CD8-positive, alpha-beta memory T cell (primary cell): ENCODE results near the gene RNF26. TPM values are rescaled to one million over a fixed set of nuclear protein-coding genes. Genes with fewer than 3 reads are reported as not detected.

ENCODE experiments used
- CTCF ChIA-PET: fragments of 350-600 bp; sonication (Branson Sonifier 250); formaldehyde crosslinking; loops from one replicate; lab custom pipeline; 2021; ENCODE audit warnings: antibody characterized with exemption; lab: Charles Lee
- POLR2A ChIA-PET: fragments of 350-600 bp; sonication (Branson Sonifier 250); formaldehyde crosslinking; loops from one replicate; lab custom pipeline; 2021; ENCODE audit warnings: antibody characterized with exemption; lab: Charles Lee
- DNase-seq, 5 donors: peaks; one replicate each; pipeline versions ENCODE4 v3.0.0 to v3.0.0-alpha.2; 2020 to 2022; ENCODE audit warnings: mixed read lengths in 1 of 5
- H3K27ac ChIP-seq: one replicate; pipeline ENCODE4 v1.7.0; 2013; ENCODE audit warnings: low read depth, mild to moderate bottlenecking, low read length, moderate library complexity
- H3K27me3 ChIP-seq: 2 replicates; pipeline ENCODE4 v1.7.0; 2013; ENCODE audit warnings: low read length, mild to moderate bottlenecking; ENCODE audit not compliant: insufficient read depth, poor library complexity, severe bottlenecking
- H3K36me3 ChIP-seq: 2 replicates; pipeline ENCODE4 v1.7.0; 2013; ENCODE audit warnings: mild to moderate bottlenecking, low read length, moderate library complexity; ENCODE audit not compliant: insufficient read depth
- H3K4me1 ChIP-seq: 2 replicates; pipeline ENCODE4 v1.7.0; 2013; ENCODE audit warnings: mild to moderate bottlenecking, low read length, moderate library complexity; ENCODE audit not compliant: insufficient read depth
- H3K4me3 ChIP-seq: 2 replicates; pipeline ENCODE4 v1.7.0; 2013; ENCODE audit warnings: mild to moderate bottlenecking, low read length
- H3K9me3 ChIP-seq: 2 replicates; pipeline ENCODE4 v1.7.0; 2013; ENCODE audit warnings: mild to moderate bottlenecking, low read length
- H3K27ac Mint-ChIP-seq, 8 donors: one replicate each; pipeline ENCODE4 v1.8.0; 2020 to 2021; ENCODE audit warnings: mixed read lengths in 8 of 8, mild to moderate bottlenecking in 6 of 8, inconsistent platforms in 3 of 8, moderate library complexity in 3 of 8
- H3K27me3 Mint-ChIP-seq, 2 donors: one replicate each; pipeline ENCODE4 v1.8.0; 2020 to 2021; ENCODE audit warnings: mixed read lengths in 2 of 2, mild to moderate bottlenecking in 1 of 2, moderate library complexity in 1 of 2
- H3K36me3 Mint-ChIP-seq, 3 donors: one replicate each; pipeline ENCODE4 v1.8.0; 2020 to 2021; ENCODE audit warnings: mixed read lengths in 3 of 3, inconsistent platforms in 1 of 3, mild to moderate bottlenecking in 1 of 3
- H3K4me1 Mint-ChIP-seq, 3 donors: one replicate each; pipeline ENCODE4 v1.8.0; 2020 to 2021; ENCODE audit warnings: mixed read lengths in 3 of 3, inconsistent platforms in 1 of 3, mild to moderate bottlenecking in 1 of 3
- H3K4me3 Mint-ChIP-seq, 7 donors: one replicate each; pipeline ENCODE4 v1.8.0; 2020 to 2021; ENCODE audit warnings: mixed read lengths in 7 of 7, mild to moderate bottlenecking in 6 of 7, moderate library complexity in 4 of 7, inconsistent platforms in 2 of 7
- H3K9me3 Mint-ChIP-seq, 5 donors: one replicate each; pipeline ENCODE4 v1.8.0; 2020 to 2022; ENCODE audit warnings: mixed read lengths in 5 of 5, mild to moderate bottlenecking in 3 of 5, moderate library complexity in 2 of 5, inconsistent platforms in 1 of 5
- polyA plus RNA-seq: library from polyadenylated mRNA; unstranded; fragments of 300-500 nt; fragmentation: Illumina TruSeq; gene quantifications from one replicate; pipeline ENCODE4 v1.2.3, GENCODE V29; 2021
- total RNA-seq, 2 experiments: library from RNA; stranded (reverse); gene quantifications; one replicate each; pipeline ENCODE4 v1.2.3, GENCODE V29; 2021

The RNF26 gene
- total and polyA plus RNA-seq, 3 experiments from 2014 or later: 33.2 to 46.1 (median 34.8) TPM

GRCh38 chr11:119361056-119361787 lies 26.9 kb downstream of the RNF26 start:
- POLR2A ChIA-PET: no interaction called here
- no peak for DNase-seq

GRCh38 chr11:119361941-119362725 lies 27.8 kb downstream of the RNF26 start:
- Histone ChIP-seq H3K36me3 (no peaks in the 10 kb centered on the region), H3K27me3 (peaks cover 30% of the 10 kb centered on the region), H3K4me1 (peaks cover 9% of the 10 kb centered on the region), H3K27ac (no peak overlapping the region), H3K9me3 (no peaks in the 10 kb centered on the region), H3K4me3 (no peak overlapping the region)
- H3K27ac Mint-ChIP-seq: peak overlapping the region in 1 of 8 donors; percentile 42
- H3K4me3 Mint-ChIP-seq: peak overlapping the region in 3 of 7 donors; percentile 24 to 68 (median 31)
- peaks cover 8 to 13% (median 13%) of the 10 kb centered on the region in 3 donors for H3K4me1 Mint-ChIP-seq
- no peaks in the 10 kb centered on the region for H3K9me3 Mint-ChIP-seq
- no peaks in the 10 kb centered on the region for H3K36me3 Mint-ChIP-seq
- no peak for DNase-seq
- CTCF ChIA-PET: interaction anchor here (1.0 to 5.5 kb wide), 3 partner anchors 9 to 19 kb away, joined by 3 to 26 read pairs (median 3); partner anchors contain the start of gene USP2
- POLR2A ChIA-PET: no interaction called here
- H3K27me3 Mint-ChIP-seq: peaks cover 36 to 47% of the 10 kb centered on the region in 2 donors

More at GRCh38 chr11:119361056-119361787, 26.9 kb downstream of the RNF26 start:
- H3K9me3 Mint-ChIP-seq: no peaks in the 10 kb centered on the region
- Histone ChIP-seq H3K36me3 (no peaks in the 10 kb centered on the region), H3K27ac (no peak overlapping the region), H3K9me3 (no peaks in the 10 kb centered on the region), H3K4me1 (peaks cover 9% of the 10 kb centered on the region), H3K27me3 (peaks cover 30% of the 10 kb centered on the region), H3K4me3 (no peak overlapping the region)
- H3K4me3 Mint-ChIP-seq: no peak overlapping the region
- peaks cover 14 to 19% (median 15%) of the 10 kb centered on the region in 3 donors for H3K4me1 Mint-ChIP-seq
- no peaks in the 10 kb centered on the region for H3K36me3 Mint-ChIP-seq
- peaks cover 30 to 42% of the 10 kb centered on the region in 2 donors for H3K27me3 Mint-ChIP-seq
- no peak overlapping the region for H3K27ac Mint-ChIP-seq
- CTCF ChIA-PET: interaction anchor here (1.2 to 5.5 kb wide), 3 partner anchors 10 to 20 kb away, joined by 3 to 26 read pairs (median 4); partner anchors contain the start of gene USP2

GRCh38 chr11:119362741-119363080 lies 28.4 kb downstream of the RNF26 start:
- H3K4me3 Mint-ChIP-seq: peak overlapping the region in 5 of 7 donors; percentile 15 to 68 (median 36)
- no peak overlapping the region for H3K27ac ChIP-seq
- no peaks in the 10 kb centered on the region for H3K36me3 ChIP-seq
- H3K27ac Mint-ChIP-seq: no peak overlapping the region
- H3K9me3 Mint-ChIP-seq: no peaks in the 10 kb centered on the region
- H3K4me1 ChIP-seq: peaks cover 9% of the 10 kb centered on the region
- ChIA-PET POLR2A (no interaction called here), CTCF (interaction anchor here (1.0 to 5.5 kb wide), 2 partner anchors 12 to 18 kb away, joined by 3 to 26 read pairs; partner anchors contain the start of gene USP2)
- no peak for DNase-seq
- no peaks in the 10 kb centered on the region for H3K36me3 Mint-ChIP-seq
- no peaks in the 10 kb centered on the region for H3K9me3 ChIP-seq
- H3K4me3 ChIP-seq: no peak overlapping the region
- H3K27me3 Mint-ChIP-seq: peaks cover 37 to 52% of the 10 kb centered on the region in 2 donors
- peaks cover 8 to 13% (median 11%) of the 10 kb centered on the region in 3 donors for H3K4me1 Mint-ChIP-seq
- H3K27me3 ChIP-seq: peaks cover 30% of the 10 kb centered on the region

- H3K9me3 ChIP-seq: no peaks in the 10 kb centered on the region
- CTCF ChIA-PET: interaction anchor here (1.0 to 5.5 kb wide), 3 partner anchors 12 to 18 kb away, joined by 3 to 26 read pairs (median 5); partner anchors contain the start of gene USP2
- peaks cover 9% of the 10 kb centered on the region for H3K4me1 ChIP-seq
- POLR2A ChIA-PET: no interaction called here
- peak overlapping the region in 1 of 8 donors; percentile 86 for H3K27ac Mint-ChIP-seq
- DNase-seq: no peak
- no peak overlapping the region for H3K4me3 ChIP-seq
- no peaks in the 10 kb centered on the region for H3K36me3 Mint-ChIP-seq
- H3K4me1 Mint-ChIP-seq: peaks cover 8 to 13% (median 11%) of the 10 kb centered on the region in 3 donors
- peaks cover 30% of the 10 kb centered on the region for H3K27me3 ChIP-seq
- peak overlapping the region in 6 of 7 donors; percentile 15 to 60 (median 48) for H3K4me3 Mint-ChIP-seq
- H3K9me3 Mint-ChIP-seq: no peaks in the 10 kb centered on the region
- peaks cover 40 to 56% of the 10 kb centered on the region in 2 donors for H3K27me3 Mint-ChIP-seq
- H3K36me3 ChIP-seq: no peaks in the 10 kb centered on the region
- no peak overlapping the region for H3K27ac ChIP-seq
Observed at GRCh38 chr11:119363081-119363850, 28.9 kb downstream of the RNF26 start.

- no peak overlapping the region for H3K27ac ChIP-seq
Observed at GRCh38 chr11:119363851-119364590, 29.7 kb downstream of the RNF26 start.

GRCh38 chr11:119365071-119365591 lies 30.8 kb downstream of the RNF26 start:
- Histone ChIP-seq H3K4me1 (peaks cover 9% of the 10 kb centered on the region), H3K27me3 (peaks cover 30% of the 10 kb centered on the region), H3K27ac (no peak overlapping the region), H3K9me3 (no peaks in the 10 kb centered on the region), H3K4me3 (no peak overlapping the region), H3K36me3 (no peaks in the 10 kb centered on the region)
- H3K36me3 Mint-ChIP-seq: no peaks in the 10 kb centered on the region
- no peaks in the 10 kb centered on the region for H3K9me3 Mint-ChIP-seq
- peak overlapping the region in 1 of 8 donors; percentile 37 for H3K27ac Mint-ChIP-seq
- H3K4me3 Mint-ChIP-seq: peak overlapping the region in 2 of 7 donors; percentile 24 to 79
- peaks cover 46 to 65% of the 10 kb centered on the region in 2 donors for H3K27me3 Mint-ChIP-seq
- no peak for DNase-seq
- CTCF ChIA-PET: interaction anchor here (0.6 to 5.5 kb wide), 4 partner anchors 9 to 382 kb away, joined by 3 to 26 read pairs (median 9); partner anchors contain the start of gene USP2
- peaks cover 10 to 16% (median 13%) of the 10 kb centered on the region in 3 donors for H3K4me1 Mint-ChIP-seq
- POLR2A ChIA-PET: no interaction called here

More at GRCh38 chr11:119363851-119364590, 29.7 kb downstream of the RNF26 start:
- H3K4me3 Mint-ChIP-seq: peak overlapping the region; percentile 13 to 88 (median 79)
- peaks cover 8 to 13% (median 11%) of the 10 kb centered on the region in 3 donors for H3K4me1 Mint-ChIP-seq
- H3K27ac Mint-ChIP-seq: peak overlapping the region in 3 of 8 donors; percentile 84 to 87 (median 87)
- peaks cover 9% of the 10 kb centered on the region for H3K4me1 ChIP-seq
- CTCF ChIA-PET: interaction anchor here (1.6 to 5.5 kb wide), 3 partner anchors 8 to 17 kb away, joined by 5 to 26 read pairs (median 13); partner anchors contain the start of gene USP2
- H3K36me3 ChIP-seq: no peaks in the 10 kb centered on the region
- H3K9me3 ChIP-seq: no peaks in the 10 kb centered on the region
- POLR2A ChIA-PET: interaction anchor here (0.5 kb wide), 1 partner anchor 126 kb away, joined by 3 read pairs; no protein-coding TSS in a partner anchor
- no peaks in the 10 kb centered on the region for H3K9me3 Mint-ChIP-seq
- no peaks in the 10 kb centered on the region for H3K36me3 Mint-ChIP-seq
- H3K27me3 ChIP-seq: peaks cover 30% of the 10 kb centered on the region
- peak; percentile 42 to 65 (median 53) for DNase-seq
- peaks cover 42 to 59% of the 10 kb centered on the region in 2 donors for H3K27me3 Mint-ChIP-seq
- no peak overlapping the region for H3K4me3 ChIP-seq
